HepG2 (cell line): ENCODE results near the gene FAM219B. TPM values are rescaled to one million over a fixed set of nuclear protein-coding genes. Genes with fewer than 3 reads are reported as not detected.
A peak's percentile ranks its signal among the peaks of the same experiment; 100 is the strongest.

Experiments
- ELF4 ChIP-seq: sonication (generic); formaldehyde crosslinking; IDR thresholded peaks from 2 replicates; pipeline ENCODE4 v1.5.0; 2020; ENCODE audit warnings: missing genetic modification reagents, mild to moderate bottlenecking, moderate library complexity, borderline replicate concordance
- EP300 ChIP-seq, 3 experiments: sonication (generic) in 1 of 3; formaldehyde crosslinking in 1 of 3; IDR thresholded peaks; 2 replicates each; pipeline versions ENCODE4 v1.5.1 to v1.6.1; 2011 to 2020; ENCODE audit warnings: low read depth in 2 of 3, low read length in 2 of 3, borderline replicate concordance in 1 of 3, improper control_type of control experiment in 1 of 3, mild to moderate bottlenecking in 1 of 3, missing genetic modification reagents in 1 of 3, moderate library complexity in 1 of 3
- LCORL ChIP-seq, 2 experiments: fragments of 450-650 bp in 1 of 2; sonication (generic) in 1 of 2; formaldehyde crosslinking in 1 of 2; IDR thresholded peaks; 2 replicates each; pipeline versions ENCODE4 v1.5.0 to v1.6.1; 2017 to 2020; ENCODE audit warnings: antibody characterized with exemption in 1 of 2, missing genetic modification reagents in 1 of 2
- NCOA1 ChIP-seq: sonication (generic); formaldehyde crosslinking; IDR thresholded peaks from 2 replicates; pipeline ENCODE4 v1.9.0; 2021; ENCODE audit warnings: missing genetic modification reagents
- PHF20 ChIP-seq: sonication (generic); formaldehyde crosslinking; IDR thresholded peaks from 2 replicates; pipeline ENCODE4 v1.5.0; 2020; ENCODE audit warnings: mild to moderate bottlenecking, missing genetic modification reagents
- RXRB ChIP-seq: IDR thresholded peaks from 2 replicates; pipeline ENCODE4 v1.6.1; 2016; ENCODE audit warnings: borderline replicate concordance, missing genetic modification reagents, missing compliant biosample characterization
- THAP11 ChIP-seq: IDR thresholded peaks from 2 replicates; pipeline ENCODE4 v1.6.1; 2016; ENCODE audit warnings: missing biosample characterization, missing genetic modification reagents
- U2AF2 ChIP-seq: fragments of 200-400 bp; formaldehyde crosslinking; IDR thresholded peaks from 2 replicates; pipeline ENCODE4 v1.6.1; 2017; ENCODE audit warnings: low read depth, mild to moderate bottlenecking, low read length
- ZNF160 ChIP-seq: sonication (generic); formaldehyde crosslinking; IDR thresholded peaks from 2 replicates; pipeline ENCODE4 v1.8.0; 2022; ENCODE audit warnings: mild to moderate bottlenecking, inconsistent platforms, missing genetic modification reagents
- ZNF335 ChIP-seq: sonication (generic); formaldehyde crosslinking; IDR thresholded peaks from 2 replicates; pipeline ENCODE4 v1.4.0; 2020; ENCODE audit warnings: missing genetic modification reagents
- ZNF407 ChIP-seq: sonication (generic); formaldehyde crosslinking; IDR thresholded peaks from one replicate; pipeline ENCODE4 v1.5.1; 2020; ENCODE audit warnings: mild to moderate bottlenecking, missing genetic modification reagents; ENCODE audit errors: not compliant biosample characterization
- ZNF572 ChIP-seq: sonication (generic); formaldehyde crosslinking; IDR thresholded peaks from 2 replicates; pipeline ENCODE4 v1.5.1; 2020; ENCODE audit warnings: mild to moderate bottlenecking, missing genetic modification reagents
- ZNF772 ChIP-seq: sonication (generic); formaldehyde crosslinking; IDR thresholded peaks from 2 replicates; pipeline ENCODE4 v1.5.0; 2020; ENCODE audit warnings: mild to moderate bottlenecking, missing genetic modification reagents
- ZSCAN31 ChIP-seq: sonication (generic); formaldehyde crosslinking; IDR thresholded peaks from 2 replicates; pipeline ENCODE4 v1.5.0; 2020; ENCODE audit warnings: low read depth, mild to moderate bottlenecking, missing genetic modification reagents
- polyA plus RNA-seq, 8 experiments: library from polyadenylated mRNA; depleted of rRNA in 3 of 8; stranded (reverse) in 7 of 8; unstranded in 1 of 8; fragments of >200 nt; fragmentation: Illumina TruSeq in 4 of 8; extraction: Trizol in 4 of 8; gene quantifications; 2 replicates each; pipeline versions ENCODE4 v1.2.1 to v1.2.3, GENCODE V29; 2011 to 2016; ENCODE audit warnings: low read depth in 4 of 8, missing spikeins in 1 of 8, mixed read lengths in 1 of 8; ENCODE audit not compliant: insufficient read depth in 1 of 8
- total RNA-seq, 5 experiments: library from RNA; depleted of rRNA; stranded (reverse); fragments of >200 nt; fragmentation: Illumina TruSeq; extraction: Trizol; gene quantifications; 2 replicates each; pipeline ENCODE4 v1.2.3, GENCODE V29; 2016; ENCODE audit warnings: low read depth in 1 of 5
- TF ChIP-seq, protein P1 (sequence below): sonication (generic); formaldehyde crosslinking; IDR thresholded peaks from 2 replicates; pipeline ENCODE4 v1.4.0; 2020; ENCODE audit warnings: missing genetic modification reagents

Gene FAM219B
- total and polyA plus RNA-seq, 2 of the 13 experiments (the other 11 are each of a cell fraction or from before 2014, with no cell fraction given): 36.6 to 50.2 TPM

- TF ChIP-seq ZNF407 (CRISPR knock-in tag) (no peak), EP300 (IDR thresholded peaks at IDR 0.05; ENCODE audit: low read depth in 2 of 2, low read length in 2 of 2) (0 out of 4 replicates have a peak, but pooled peaks of 1 of the 2 experiments have one; percentile 40), EP300 (CRISPR knock-in tag; IDR thresholded peaks at IDR 0.05; ENCODE audit: borderline replicate concordance) (no peak), RXRB (CRISPR knock-in tag) (no peak), ELF4 (peak; percentile 66; the same call in 1 of the 2 replicates), ZNF572 (CRISPR knock-in tag) (no peak), ZNF160 (CRISPR knock-in tag) (no peak), ZNF335 (CRISPR knock-in tag) (peak; percentile 52; the same call in 1 of the 2 replicates), NCOA1 (CRISPR knock-in tag) (peak; percentile 43; the same call in 1 of the 2 replicates), U2AF2 (no peak), THAP11 (CRISPR knock-in tag) (peak; percentile 77), PHF20 (CRISPR knock-in tag) (peak; percentile 91), ZNF772 (CRISPR knock-in tag) (peak; percentile 71; the same call in 1 of the 2 replicates), ZSCAN31 (CRISPR knock-in tag) (peak; percentile 62; the same call in 1 of the 2 replicates), LCORL (IDR thresholded peaks at IDR 0.05) (no peak), LCORL (CRISPR knock-in tag; IDR thresholded peaks at IDR 0.05) (peak; percentile 56)
- TF ChIP-seq, protein P1, sequence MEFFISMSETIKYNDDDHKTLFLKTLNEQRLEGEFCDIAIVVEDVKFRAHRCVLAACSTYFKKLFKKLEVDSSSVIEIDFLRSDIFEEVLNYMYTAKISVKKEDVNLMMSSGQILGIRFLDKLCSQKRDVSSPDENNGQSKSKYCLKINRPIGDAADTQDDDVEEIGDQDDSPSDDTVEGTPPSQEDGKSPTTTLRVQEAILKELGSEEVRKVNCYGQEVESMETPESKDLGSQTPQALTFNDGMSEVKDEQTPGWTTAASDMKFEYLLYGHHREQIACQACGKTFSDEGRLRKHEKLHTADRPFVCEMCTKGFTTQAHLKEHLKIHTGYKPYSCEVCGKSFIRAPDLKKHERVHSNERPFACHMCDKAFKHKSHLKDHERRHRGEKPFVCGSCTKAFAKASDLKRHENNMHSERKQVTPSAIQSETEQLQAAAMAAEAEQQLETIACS (CRISPR knock-in tag): 0 out of 2 replicates have a peak, but pooled peaks have one; percentile 29
Measured at GRCh38 chr15:74873036-74873755, 33.5 kb downstream of the FAM219B start, which contains the start of gene SCAMP2 (continued).
